Measurements from ENCODE around the gene POFUT1.

POFUT1 gene

DNA sequence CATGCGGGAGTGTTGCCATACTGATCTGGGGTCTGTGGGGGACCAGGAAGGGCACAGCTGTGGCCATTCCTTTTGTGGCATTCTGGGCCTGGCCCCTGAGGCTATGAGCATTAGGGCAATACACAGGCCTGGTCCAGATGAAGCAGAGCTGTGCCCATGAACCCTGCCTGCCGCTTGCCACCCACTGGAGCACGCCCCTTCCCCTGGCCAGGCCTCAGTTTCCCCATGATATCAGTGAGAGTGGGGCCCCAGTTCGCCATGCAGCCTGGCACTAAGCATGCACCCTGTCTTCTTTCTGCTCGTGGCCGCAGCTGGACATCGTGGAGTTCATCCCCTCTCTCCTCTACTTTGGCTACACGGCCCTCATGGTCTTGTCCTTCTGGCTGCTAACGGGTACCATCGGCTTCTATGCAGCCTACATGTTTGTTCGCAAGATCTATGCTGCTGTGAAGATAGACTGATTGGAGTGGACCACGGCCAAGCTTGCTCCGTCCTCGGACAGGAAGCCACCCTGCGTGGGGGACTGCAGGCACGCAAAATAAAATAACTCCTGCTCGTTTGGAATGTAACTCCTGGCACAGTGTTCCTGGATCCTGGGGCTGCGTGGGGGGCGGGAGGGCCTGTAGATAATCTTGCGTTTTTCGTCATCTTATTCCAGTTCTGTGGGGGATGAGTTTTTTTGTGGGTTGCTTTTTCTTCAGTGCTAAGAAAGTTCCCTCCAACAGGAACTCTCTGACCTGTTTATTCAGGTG, 42.5 kb upstream of the POFUT1 start:
- H2BK5ac ChIP-seq (ENCODE audit: low read depth, low read length, poor library complexity, severe bottlenecking): no peak overlapping the region
- no peak overlapping the region for H4K8ac ChIP-seq (ENCODE audit: low read length)
- no peaks in the 10 kb centered on the region for H3K9me3 ChIP-seq (ENCODE audit: control insufficient read depth, low read length)
- no peak overlapping the region for H4K91ac ChIP-seq (ENCODE audit: low read length)
- WGBS: 96% methylated on average over 21 of the region's 21 CpGs
- no peak overlapping the region for H3K4ac ChIP-seq (ENCODE audit: low read depth in 1 of 2, low read length in 2 of 2)
- H2AK5ac ChIP-seq (ENCODE audit: low read length, severe bottlenecking): no peak overlapping the region
- H3K14ac ChIP-seq (ENCODE audit: low read length in 2 of 2): no peak overlapping the region
- H3K4me3 ChIP-seq (ENCODE audit: insufficient read depth in 1 of 2, low read depth in 1 of 2, low read length in 2 of 2): no peak overlapping the region
- peaks cover 66 to 71% of the 10 kb centered on the region in 2 experiments for H3K36me3 ChIP-seq (ENCODE audit: control insufficient read depth in 1 of 2, insufficient read depth in 2 of 2, low read depth in 1 of 2, low read length in 2 of 2)
- H3K27ac ChIP-seq (ENCODE audit: low read length, poor library complexity, severe bottlenecking): no peak overlapping the region
- H3K18ac ChIP-seq (ENCODE audit: low read depth in 1 of 2, low read length in 2 of 2): no peak overlapping the region
- no peak overlapping the region for H2BK15ac ChIP-seq (ENCODE audit: low read depth, poor library complexity, severe bottlenecking)
- H3K9ac ChIP-seq (ENCODE audit: low read length): no peak overlapping the region
- H3K79me1 ChIP-seq (replicated peaks; ENCODE audit: low read length, poor library complexity, severe bottlenecking): peaks cover 10% of the 10 kb centered on the region
- H3K4me2 ChIP-seq (ENCODE audit: low read length, poor library complexity, severe bottlenecking): no peak overlapping the region
- no peak overlapping the region for H2BK120ac ChIP-seq (ENCODE audit: low read depth, low read length)
- H3K4me1 ChIP-seq (ENCODE audit: control insufficient read depth, insufficient read depth, low read depth, low read length): peaks cover 6% of the 10 kb centered on the region
- H3K27me3 ChIP-seq (ENCODE audit: control insufficient read depth in 1 of 2, insufficient read depth in 1 of 2, low read length in 2 of 2): no peaks in the 10 kb centered on the region
- H3K23ac ChIP-seq (ENCODE audit: low read length in 2 of 2): no peak overlapping the region
- DNase-seq: no peak
- no peak overlapping the region for H2BK12ac ChIP-seq (ENCODE audit: low read length in 2 of 2)
- no peak overlapping the region for H2AFZ ChIP-seq (ENCODE audit: low read depth, low read length)

DNA sequence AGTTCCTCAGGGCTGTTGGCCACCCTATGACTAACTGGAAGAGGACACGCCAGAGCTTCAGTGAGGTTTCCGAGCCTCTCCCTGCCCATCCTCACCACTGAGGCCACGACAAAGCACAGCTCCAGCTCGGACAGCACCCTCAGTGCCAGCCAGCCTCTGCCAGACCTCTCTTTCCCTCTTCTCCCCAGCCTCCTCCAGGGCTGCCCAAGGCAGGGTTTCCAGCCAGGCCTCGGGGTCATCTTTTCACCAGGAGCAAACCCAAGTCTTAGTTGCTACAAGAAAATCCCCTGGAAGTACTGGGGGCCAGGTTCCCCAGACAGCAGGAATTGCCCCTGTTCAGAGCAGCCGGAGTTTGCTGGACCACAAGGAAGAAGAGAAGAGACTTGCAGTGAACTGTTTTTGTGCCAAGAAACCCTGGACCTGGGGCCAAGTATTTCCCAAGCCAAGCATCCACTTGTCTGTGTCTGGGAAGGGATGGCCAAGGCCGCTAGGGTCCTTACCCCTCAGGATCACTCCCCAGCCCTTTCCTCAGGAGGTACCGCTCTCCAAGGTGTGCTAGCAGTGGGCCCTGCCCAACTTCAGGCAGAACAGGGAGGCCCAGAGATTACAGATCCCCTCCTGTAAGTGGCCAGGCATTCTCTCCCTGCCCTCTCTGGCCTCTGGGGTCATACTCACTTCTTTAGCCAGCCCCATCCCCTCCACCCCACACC, 41.7 kb upstream of the POFUT1 start:
- Histone ChIP-seq H3K4me2 (ENCODE audit: low read length, poor library complexity, severe bottlenecking) (no peak overlapping the region), H3K4me3 (ENCODE audit: insufficient read depth in 1 of 2, low read depth in 1 of 2, low read length in 2 of 2) (no peak overlapping the region), H2BK5ac (ENCODE audit: low read depth, low read length, poor library complexity, severe bottlenecking) (no peak overlapping the region), H3K9ac (ENCODE audit: low read length) (no peak overlapping the region), H3K27me3 (ENCODE audit: control insufficient read depth in 1 of 2, insufficient read depth in 1 of 2, low read length in 2 of 2) (no peaks in the 10 kb centered on the region), H3K18ac (ENCODE audit: low read depth in 1 of 2, low read length in 2 of 2) (no peak overlapping the region), H4K8ac (ENCODE audit: low read length) (no peak overlapping the region), H3K27ac (ENCODE audit: low read length, poor library complexity, severe bottlenecking) (no peak overlapping the region), H2AFZ (ENCODE audit: low read depth, low read length) (no peak overlapping the region), H4K91ac (ENCODE audit: low read length) (no peak overlapping the region), H2BK12ac (ENCODE audit: low read length in 2 of 2) (no peak overlapping the region), H3K36me3 (ENCODE audit: control insufficient read depth in 1 of 2, insufficient read depth in 2 of 2, low read depth in 1 of 2, low read length in 2 of 2) (peaks cover 61 to 65% of the 10 kb centered on the region in 2 experiments), H3K9me3 (ENCODE audit: control insufficient read depth, low read length) (no peaks in the 10 kb centered on the region), H3K4me1 (ENCODE audit: control insufficient read depth, insufficient read depth, low read depth, low read length) (peaks cover 6% of the 10 kb centered on the region), H3K14ac (ENCODE audit: low read length in 2 of 2) (no peak overlapping the region), H2BK120ac (ENCODE audit: low read depth, low read length) (no peak overlapping the region), H3K79me1 (replicated peaks; ENCODE audit: low read length, poor library complexity, severe bottlenecking) (peaks cover 10% of the 10 kb centered on the region), H2AK5ac (ENCODE audit: low read length, severe bottlenecking) (no peak overlapping the region), H3K4ac (ENCODE audit: low read depth in 1 of 2, low read length in 2 of 2) (no peak overlapping the region), H2BK15ac (ENCODE audit: low read depth, poor library complexity, severe bottlenecking) (no peak overlapping the region), H3K23ac (ENCODE audit: low read length in 2 of 2) (no peak overlapping the region)
- no peak for DNase-seq
- WGBS: 97% methylated on average over 8 of the region's 8 CpGs

DNA sequence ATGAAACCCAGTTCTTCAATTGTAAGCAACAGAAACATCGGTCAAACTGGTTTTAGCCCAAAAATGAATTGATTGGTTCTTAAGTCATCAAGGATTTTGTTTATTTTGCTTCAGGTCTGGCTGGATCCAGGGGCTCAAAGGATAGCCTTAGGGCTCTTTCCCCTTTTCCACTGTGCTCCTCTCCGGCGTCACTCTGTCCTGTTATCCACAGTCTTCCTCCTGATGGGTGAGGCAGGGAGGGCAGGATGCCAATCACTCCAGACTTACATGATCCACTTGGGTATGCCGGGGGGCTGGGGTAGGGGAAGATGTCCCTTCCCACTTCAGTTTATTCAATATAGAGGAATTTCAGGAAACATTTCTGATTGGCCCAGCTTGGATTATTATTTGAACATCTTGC, 40.1 kb upstream of the POFUT1 start:
- no peaks in the 10 kb centered on the region for H3K9me3 ChIP-seq (ENCODE audit: control insufficient read depth, low read length)

DNA sequence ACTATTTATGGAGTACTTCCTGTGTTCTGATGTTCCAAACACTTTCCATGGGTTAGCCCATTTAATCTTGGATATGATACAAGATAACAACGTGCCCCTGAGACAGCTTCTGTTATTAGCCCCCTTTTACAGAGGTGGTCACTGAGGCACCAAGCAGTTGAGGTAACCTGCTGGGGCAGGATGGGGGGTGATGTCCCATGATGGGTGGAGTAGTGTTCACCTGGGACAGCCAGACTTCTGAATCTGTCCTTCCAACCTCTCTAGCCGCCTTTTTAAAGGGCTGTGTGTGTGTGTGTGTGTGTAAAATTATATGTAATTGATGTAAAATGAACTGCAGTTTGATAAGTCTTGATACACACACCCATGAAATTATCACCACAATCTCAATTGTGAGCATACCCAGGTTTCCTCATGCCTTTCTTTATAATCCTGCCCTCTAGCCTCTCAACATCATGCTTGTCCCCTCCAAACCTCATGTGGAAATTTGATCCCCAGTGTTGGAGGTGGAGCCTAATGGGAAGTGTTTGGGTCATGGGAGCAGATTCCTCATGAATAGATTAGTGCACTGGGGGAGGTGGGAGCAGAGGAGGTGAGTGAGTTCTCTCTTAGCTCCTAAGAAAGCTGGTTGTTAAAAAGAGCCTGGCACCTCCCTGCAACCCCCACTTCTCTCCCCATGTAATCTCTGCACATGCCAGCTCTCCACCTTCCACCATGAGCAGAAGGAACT, 39.3 kb upstream of the POFUT1 start:
- Histone ChIP-seq H2BK5ac (ENCODE audit: low read depth, low read length, poor library complexity, severe bottlenecking) (no peak overlapping the region), H3K27me3 (ENCODE audit: control insufficient read depth in 1 of 2, insufficient read depth in 1 of 2, low read length in 2 of 2) (no peaks in the 10 kb centered on the region), H3K4me1 (ENCODE audit: control insufficient read depth, insufficient read depth, low read depth, low read length) (peaks cover 7% of the 10 kb centered on the region), H2BK12ac (ENCODE audit: low read length in 2 of 2) (peak overlapping the region in 1 of 2 experiments; percentile 45), H3K79me1 (replicated peaks; ENCODE audit: low read length, poor library complexity, severe bottlenecking) (peaks cover 3% of the 10 kb centered on the region), H3K27ac (ENCODE audit: low read length, poor library complexity, severe bottlenecking) (no peak overlapping the region), H4K8ac (ENCODE audit: low read length) (peak overlapping the region; percentile 45), H3K18ac (ENCODE audit: low read depth in 1 of 2, low read length in 2 of 2) (peak overlapping the region in 1 of 2 experiments; percentile 37), H3K9ac (ENCODE audit: low read length) (no peak overlapping the region), H3K4me3 (ENCODE audit: insufficient read depth in 1 of 2, low read depth in 1 of 2, low read length in 2 of 2) (no peak overlapping the region), H2AK5ac (ENCODE audit: low read length, severe bottlenecking) (no peak overlapping the region), H3K23ac (ENCODE audit: low read length in 2 of 2) (no peak overlapping the region), H4K91ac (ENCODE audit: low read length) (no peak overlapping the region), H2BK15ac (ENCODE audit: low read depth, poor library complexity, severe bottlenecking) (no peak overlapping the region), H3K9me3 (ENCODE audit: control insufficient read depth, low read length) (no peaks in the 10 kb centered on the region), H3K36me3 (ENCODE audit: control insufficient read depth in 1 of 2, insufficient read depth in 2 of 2, low read depth in 1 of 2, low read length in 2 of 2) (peaks cover 43 to 45% of the 10 kb centered on the region in 2 experiments), H3K4me2 (ENCODE audit: low read length, poor library complexity, severe bottlenecking) (no peak overlapping the region), H2BK120ac (ENCODE audit: low read depth, low read length) (no peak overlapping the region), H3K4ac (ENCODE audit: low read depth in 1 of 2, low read length in 2 of 2) (peak overlapping the region in 1 of 2 experiments; percentile 19), H2AFZ (ENCODE audit: low read depth, low read length) (no peak overlapping the region), H3K14ac (ENCODE audit: low read length in 2 of 2) (no peak overlapping the region)
- WGBS: 88% methylated on average over 1 of the region's 2 CpGs
- DNase-seq: peak; percentile 47

More for the DNA sequence above, 40.1 kb upstream of the POFUT1 start:
- H2AFZ ChIP-seq (ENCODE audit: low read depth, low read length): no peak overlapping the region
- no peak overlapping the region for H3K4ac ChIP-seq (ENCODE audit: low read depth in 1 of 2, low read length in 2 of 2)
- no peak overlapping the region for H3K9ac ChIP-seq (ENCODE audit: low read length)
- no peak overlapping the region for H4K91ac ChIP-seq (ENCODE audit: low read length)
- peaks cover 49 to 50% of the 10 kb centered on the region in 2 experiments for H3K36me3 ChIP-seq (ENCODE audit: control insufficient read depth in 1 of 2, insufficient read depth in 2 of 2, low read depth in 1 of 2, low read length in 2 of 2)
- DNase-seq: no peak
- no peak overlapping the region for H3K4me3 ChIP-seq (ENCODE audit: insufficient read depth in 1 of 2, low read depth in 1 of 2, low read length in 2 of 2)
- no peak overlapping the region for H2BK12ac ChIP-seq (ENCODE audit: low read length in 2 of 2)
- H3K27me3 ChIP-seq (ENCODE audit: control insufficient read depth in 1 of 2, insufficient read depth in 1 of 2, low read length in 2 of 2): no peaks in the 10 kb centered on the region
- H3K4me1 ChIP-seq (ENCODE audit: control insufficient read depth, insufficient read depth, low read depth, low read length): peaks cover 6% of the 10 kb centered on the region
- no peak overlapping the region for H2AK5ac ChIP-seq (ENCODE audit: low read length, severe bottlenecking)
- no peak overlapping the region for H3K18ac ChIP-seq (ENCODE audit: low read depth in 1 of 2, low read length in 2 of 2)
- no peak overlapping the region for H3K4me2 ChIP-seq (ENCODE audit: low read length, poor library complexity, severe bottlenecking)
- H3K23ac ChIP-seq (ENCODE audit: low read length in 2 of 2): no peak overlapping the region
- no peak overlapping the region for H2BK5ac ChIP-seq (ENCODE audit: low read depth, low read length, poor library complexity, severe bottlenecking)
- peaks cover 5% of the 10 kb centered on the region for H3K79me1 ChIP-seq (replicated peaks; ENCODE audit: low read length, poor library complexity, severe bottlenecking)
- H2BK120ac ChIP-seq (ENCODE audit: low read depth, low read length): no peak overlapping the region
- no peak overlapping the region for H3K27ac ChIP-seq (ENCODE audit: low read length, poor library complexity, severe bottlenecking)
- no peak overlapping the region for H3K14ac ChIP-seq (ENCODE audit: low read length in 2 of 2)
- WGBS: 100% methylated on average over 3 of the region's 4 CpGs
- no peak overlapping the region for H2BK15ac ChIP-seq (ENCODE audit: low read depth, poor library complexity, severe bottlenecking)
- no peak overlapping the region for H4K8ac ChIP-seq (ENCODE audit: low read length)
